CD8-positive, alpha-beta memory T cell (primary cell): Measurements from ENCODE around the gene SLC35F5. TPM values are rescaled to one million over a fixed set of nuclear protein-coding genes. Genes with fewer than 3 reads are reported as not detected.
A peak's percentile ranks its signal among the peaks of the same experiment; 100 is the strongest.
"Not testable (repeated sequence)": the region's sequence is repeated elsewhere in the genome, so short reads cannot be mapped to it uniquely, and the experiment has no call there.

Source experiments
- CTCF ChIA-PET: fragments of 350-600 bp; sonication (Branson Sonifier 250); formaldehyde crosslinking; loops from one replicate; lab custom pipeline; 2021; ENCODE audit warnings: antibody characterized with exemption; lab: Charles Lee
- POLR2A ChIA-PET: fragments of 350-600 bp; sonication (Branson Sonifier 250); formaldehyde crosslinking; loops from one replicate; lab custom pipeline; 2021; ENCODE audit warnings: antibody characterized with exemption; lab: Charles Lee
- DNase-seq, 5 donors: peaks; one replicate each; pipeline versions ENCODE4 v3.0.0 to v3.0.0-alpha.2; 2020 to 2022; ENCODE audit warnings: mixed read lengths in 1 of 5
- H3K27ac ChIP-seq: one replicate; pipeline ENCODE4 v1.7.0; 2013; ENCODE audit warnings: low read depth, mild to moderate bottlenecking, low read length, moderate library complexity
- H3K27me3 ChIP-seq: 2 replicates; pipeline ENCODE4 v1.7.0; 2013; ENCODE audit warnings: low read length, mild to moderate bottlenecking; ENCODE audit not compliant: insufficient read depth, poor library complexity, severe bottlenecking
- H3K36me3 ChIP-seq: 2 replicates; pipeline ENCODE4 v1.7.0; 2013; ENCODE audit warnings: mild to moderate bottlenecking, low read length, moderate library complexity; ENCODE audit not compliant: insufficient read depth
- H3K4me1 ChIP-seq: 2 replicates; pipeline ENCODE4 v1.7.0; 2013; ENCODE audit warnings: mild to moderate bottlenecking, low read length, moderate library complexity; ENCODE audit not compliant: insufficient read depth
- H3K4me3 ChIP-seq: 2 replicates; pipeline ENCODE4 v1.7.0; 2013; ENCODE audit warnings: mild to moderate bottlenecking, low read length
- H3K9me3 ChIP-seq: 2 replicates; pipeline ENCODE4 v1.7.0; 2013; ENCODE audit warnings: mild to moderate bottlenecking, low read length
- H3K27ac Mint-ChIP-seq, 8 donors: one replicate each; pipeline ENCODE4 v1.8.0; 2020 to 2021; ENCODE audit warnings: mixed read lengths in 8 of 8, mild to moderate bottlenecking in 6 of 8, inconsistent platforms in 3 of 8, moderate library complexity in 3 of 8
- H3K27me3 Mint-ChIP-seq, 2 donors: one replicate each; pipeline ENCODE4 v1.8.0; 2020 to 2021; ENCODE audit warnings: mixed read lengths in 2 of 2, mild to moderate bottlenecking in 1 of 2, moderate library complexity in 1 of 2
- H3K36me3 Mint-ChIP-seq, 3 donors: one replicate each; pipeline ENCODE4 v1.8.0; 2020 to 2021; ENCODE audit warnings: mixed read lengths in 3 of 3, inconsistent platforms in 1 of 3, mild to moderate bottlenecking in 1 of 3
- H3K4me1 Mint-ChIP-seq, 3 donors: one replicate each; pipeline ENCODE4 v1.8.0; 2020 to 2021; ENCODE audit warnings: mixed read lengths in 3 of 3, inconsistent platforms in 1 of 3, mild to moderate bottlenecking in 1 of 3
- H3K4me3 Mint-ChIP-seq, 7 donors: one replicate each; pipeline ENCODE4 v1.8.0; 2020 to 2021; ENCODE audit warnings: mixed read lengths in 7 of 7, mild to moderate bottlenecking in 6 of 7, moderate library complexity in 4 of 7, inconsistent platforms in 2 of 7
- H3K9me3 Mint-ChIP-seq, 5 donors: one replicate each; pipeline ENCODE4 v1.8.0; 2020 to 2022; ENCODE audit warnings: mixed read lengths in 5 of 5, mild to moderate bottlenecking in 3 of 5, moderate library complexity in 2 of 5, inconsistent platforms in 1 of 5
- polyA plus RNA-seq: library from polyadenylated mRNA; unstranded; fragments of 300-500 nt; fragmentation: Illumina TruSeq; gene quantifications from one replicate; pipeline ENCODE4 v1.2.3, GENCODE V29; 2021
- total RNA-seq, 2 experiments: library from RNA; stranded (reverse); gene quantifications; one replicate each; pipeline ENCODE4 v1.2.3, GENCODE V29; 2021

The SLC35F5 gene
- total and polyA plus RNA-seq, 3 experiments from 2014 or later = 5.3 to 30.8 (median 28.8) TPM

- no peaks in the 10 kb centered on the region for H3K36me3 ChIP-seq
- POLR2A ChIA-PET = interaction anchor here (0.7 kb wide), 1 partner anchor 24 kb away, joined by 4 read pairs; no protein-coding TSS in a partner anchor
- no peaks in the 10 kb centered on the region for H3K4me1 ChIP-seq
- H3K27me3 ChIP-seq = peaks cover 4% of the 10 kb centered on the region
- Mint-ChIP-seq H3K9me3 (peaks cover 0 to 1% (median 0%) of the 10 kb centered on the region in 5 donors), H3K36me3 (no peaks in the 10 kb centered on the region), H3K27me3 (peaks cover 2 to 15% of the 10 kb centered on the region in 2 donors), H3K4me1 (peaks cover 2 to 8% (median 7%) of the 10 kb centered on the region in 3 donors), H3K4me3 (no peak overlapping the region), H3K27ac (peak overlapping the region in 2 of 8 donors; percentile 5 to 80)
- H3K4me3 ChIP-seq = no peak overlapping the region
- H3K27ac ChIP-seq = no peak overlapping the region
- DNase-seq = no peak
- no peaks in the 10 kb centered on the region for H3K9me3 ChIP-seq
- CTCF ChIA-PET = no interaction called here
Observed at GRCh38 chr2:113780472-113780871, 24.0 kb upstream of the SLC35F5 start.

DNA sequence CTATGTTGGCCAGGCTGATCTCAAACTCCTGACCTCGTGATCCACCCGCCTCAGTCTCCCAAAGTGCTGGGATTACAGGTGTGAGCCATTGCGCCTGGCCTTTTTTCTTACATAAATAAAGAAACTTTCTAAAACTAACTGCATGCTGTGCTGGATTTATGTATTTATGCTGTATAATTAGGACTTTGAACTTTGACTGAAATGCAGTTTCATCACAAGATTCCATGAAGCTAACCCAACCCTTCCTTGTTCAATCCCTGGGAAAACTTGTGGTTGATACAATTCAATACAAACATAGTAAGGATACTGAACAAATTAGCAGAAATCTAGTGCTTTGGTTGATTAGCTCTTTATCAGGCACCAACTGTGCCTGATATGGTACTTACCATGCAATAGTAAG lies 20.9 kb upstream of the SLC35F5 start:
- Mint-ChIP-seq H3K27ac (no peak overlapping the region), H3K36me3 (no peaks in the 10 kb centered on the region), H3K27me3 (peaks cover 2 to 15% of the 10 kb centered on the region in 2 donors), H3K9me3 (peaks cover 0 to 1% (median 0%) of the 10 kb centered on the region in 5 donors), H3K4me3 (no peak overlapping the region), H3K4me1 (peaks cover 2 to 8% (median 7%) of the 10 kb centered on the region in 3 donors)
- Histone ChIP-seq H3K4me1 (no peaks in the 10 kb centered on the region), H3K36me3 (no peaks in the 10 kb centered on the region), H3K27me3 (peaks cover 4% of the 10 kb centered on the region), H3K27ac (no peak overlapping the region), H3K4me3 (no peak overlapping the region), H3K9me3 (no peaks in the 10 kb centered on the region)
- ChIA-PET POLR2A (no interaction called here), CTCF (no interaction called here)
- DNase-seq = no peak

DNA sequence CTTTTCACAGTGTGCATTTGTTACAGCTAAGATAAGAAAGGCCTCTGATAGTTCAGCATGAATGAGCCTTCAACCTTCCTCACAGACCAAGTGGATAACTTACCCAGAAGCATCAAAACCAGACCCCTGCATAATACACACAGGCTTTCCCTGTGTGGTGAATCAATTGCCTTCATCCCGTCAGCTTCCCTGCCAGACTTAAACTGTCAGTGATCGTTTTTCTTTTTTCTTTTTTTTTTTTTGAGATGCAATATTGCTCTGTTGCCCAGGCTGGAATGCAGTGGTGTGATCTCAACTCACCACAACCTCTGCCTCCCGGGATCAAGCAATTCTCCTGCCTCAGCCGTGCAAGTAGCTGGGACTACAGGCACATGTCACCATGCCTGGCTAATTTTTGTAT lies 20.5 kb upstream of the SLC35F5 start:
- CTCF ChIA-PET = no interaction called here

GRCh38 chr2:113774616-113775015 lies 18.2 kb upstream of the SLC35F5 start:
- POLR2A ChIA-PET = not testable (repeated sequence)

More for the DNA sequence above, 20.5 kb upstream of the SLC35F5 start:
- Mint-ChIP-seq H3K4me3 (no peak overlapping the region), H3K27ac (no peak overlapping the region), H3K27me3 (peaks cover 2 to 15% of the 10 kb centered on the region in 2 donors), H3K36me3 (no peaks in the 10 kb centered on the region), H3K4me1 (peaks cover 2 to 8% (median 7%) of the 10 kb centered on the region in 3 donors), H3K9me3 (peaks cover 0 to 1% (median 0%) of the 10 kb centered on the region in 5 donors)
- POLR2A ChIA-PET = no interaction called here
- no peak overlapping the region for H3K4me3 ChIP-seq
- H3K27ac ChIP-seq = no peak overlapping the region
- H3K9me3 ChIP-seq = no peaks in the 10 kb centered on the region
- peaks cover 4% of the 10 kb centered on the region for H3K27me3 ChIP-seq
- H3K36me3 ChIP-seq = no peaks in the 10 kb centered on the region
- H3K4me1 ChIP-seq = no peaks in the 10 kb centered on the region
- no peak for DNase-seq

DNA sequence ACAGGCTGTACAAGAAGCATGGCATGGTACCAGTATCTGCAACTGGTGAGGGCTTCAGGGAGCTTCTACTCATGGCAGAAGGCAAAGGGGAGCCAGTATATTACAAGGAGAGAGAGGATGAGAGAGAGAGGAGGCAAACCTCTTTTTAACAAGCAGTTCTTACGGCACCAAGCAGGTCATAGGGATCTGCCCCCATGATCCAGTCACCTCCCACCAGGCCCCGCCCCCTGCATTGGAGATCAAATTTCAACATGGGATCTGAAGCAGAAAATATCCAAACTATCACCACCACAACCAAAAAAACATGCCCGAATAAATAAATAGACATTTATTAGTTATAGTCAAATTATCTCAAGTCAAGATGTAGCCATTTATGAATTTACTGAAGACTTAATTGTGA lies 14.5 kb upstream of the SLC35F5 start:
- POLR2A ChIA-PET = no interaction called here
- Histone ChIP-seq H3K9me3 (no peaks in the 10 kb centered on the region), H3K27ac (no peak overlapping the region), H3K4me1 (no peaks in the 10 kb centered on the region), H3K36me3 (no peaks in the 10 kb centered on the region), H3K27me3 (no peaks in the 10 kb centered on the region), H3K4me3 (no peak overlapping the region)
- no peak for DNase-seq
- Mint-ChIP-seq H3K27ac (peak overlapping the region in 2 of 8 donors; percentile 31 to 52), H3K4me3 (no peak overlapping the region), H3K4me1 (no peaks in the 10 kb centered on the region), H3K9me3 (no peaks in the 10 kb centered on the region), H3K36me3 (no peaks in the 10 kb centered on the region), H3K27me3 (no peaks in the 10 kb centered on the region)
- CTCF ChIA-PET = interaction anchor here (1.4 kb wide), 1 partner anchor 119 kb away, joined by 4 read pairs; the partner anchor contains the start of gene ACTR3

More at GRCh38 chr2:113774616-113775015, 18.2 kb upstream of the SLC35F5 start:
- H3K4me3 ChIP-seq, H3K4me3 Mint-ChIP-seq, H3K9me3 ChIP-seq, CTCF ChIA-PET, H3K36me3 Mint-ChIP-seq, H3K27ac ChIP-seq, H3K27me3 ChIP-seq, H3K4me1 Mint-ChIP-seq, H3K9me3 Mint-ChIP-seq, H3K4me1 ChIP-seq, H3K36me3 ChIP-seq, DNase-seq, H3K27ac Mint-ChIP-seq: not testable (repeated sequence)
- H3K27me3 Mint-ChIP-seq = peaks cover 2 to 15% of the 10 kb centered on the region in 2 donors

DNA sequence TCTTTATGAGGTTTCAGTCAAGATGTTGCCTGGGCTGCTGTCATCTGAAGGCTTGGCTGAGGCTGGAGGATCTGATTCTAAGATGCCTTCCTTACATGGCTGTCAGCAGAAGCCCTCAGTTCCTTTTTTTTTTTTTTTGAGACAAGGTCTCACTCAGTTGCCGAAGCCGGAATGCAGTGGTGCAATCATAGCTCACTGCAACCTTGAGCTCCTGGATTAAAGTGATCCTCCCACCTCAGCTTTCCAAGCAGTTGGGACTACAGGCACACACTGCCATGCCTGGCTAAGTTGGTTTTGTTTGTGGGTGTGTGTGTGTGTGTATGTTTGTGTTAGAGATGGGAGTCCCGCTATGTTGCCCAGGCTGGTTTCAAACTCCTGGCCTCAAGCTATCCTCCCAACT lies 13.1 kb upstream of the SLC35F5 start:
- no peaks in the 10 kb centered on the region for H3K36me3 ChIP-seq
- Mint-ChIP-seq H3K4me1 (no peaks in the 10 kb centered on the region), H3K4me3 (no peak overlapping the region), H3K36me3 (no peaks in the 10 kb centered on the region), H3K9me3 (no peaks in the 10 kb centered on the region), H3K27ac (no peak overlapping the region), H3K27me3 (no peaks in the 10 kb centered on the region)
- no peaks in the 10 kb centered on the region for H3K27me3 ChIP-seq
- no peak overlapping the region for H3K27ac ChIP-seq
- H3K4me1 ChIP-seq = no peaks in the 10 kb centered on the region
- ChIA-PET POLR2A (no interaction called here), CTCF (interaction anchor here (1.4 kb wide), 1 partner anchor 120 kb away, joined by 4 read pairs; the partner anchor contains the start of gene ACTR3)
- H3K4me3 ChIP-seq = no peak overlapping the region
- no peak for DNase-seq
- H3K9me3 ChIP-seq = no peaks in the 10 kb centered on the region

DNA sequence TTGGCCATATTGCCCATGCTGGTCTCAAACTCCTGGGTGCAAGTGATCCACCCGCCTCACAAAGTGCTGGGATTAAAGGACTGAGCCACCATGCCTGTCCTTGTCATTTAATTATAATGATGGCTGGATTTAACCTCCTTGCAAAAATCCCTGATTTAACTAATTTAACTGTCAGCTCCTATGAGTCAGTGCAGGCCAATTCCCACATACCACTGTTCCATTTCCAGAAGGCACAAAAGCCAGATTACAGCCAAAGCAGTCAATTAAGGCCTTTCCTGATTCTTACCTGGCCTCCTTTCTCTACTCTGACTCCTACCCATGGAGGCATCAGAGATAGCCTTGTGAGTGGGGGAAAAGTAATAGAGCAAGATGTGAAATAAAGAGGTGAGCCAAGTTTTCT lies 12.3 kb upstream of the SLC35F5 start:
- H3K36me3 Mint-ChIP-seq = peaks cover 0 to 4% (median 0%) of the 10 kb centered on the region in 3 donors
- no peak for DNase-seq
- no peaks in the 10 kb centered on the region for H3K27me3 ChIP-seq
- H3K4me3 ChIP-seq = no peak overlapping the region
- no peaks in the 10 kb centered on the region for H3K27me3 Mint-ChIP-seq
- no peaks in the 10 kb centered on the region for H3K4me1 ChIP-seq
- H3K27ac Mint-ChIP-seq = no peak overlapping the region
- CTCF ChIA-PET = no interaction called here
- H3K4me3 Mint-ChIP-seq = no peak overlapping the region
- H3K4me1 Mint-ChIP-seq = no peaks in the 10 kb centered on the region
- no peaks in the 10 kb centered on the region for H3K36me3 ChIP-seq
- H3K27ac ChIP-seq = no peak overlapping the region
- H3K9me3 Mint-ChIP-seq = no peaks in the 10 kb centered on the region
- POLR2A ChIA-PET = no interaction called here
- H3K9me3 ChIP-seq = no peaks in the 10 kb centered on the region

GRCh38 chr2:113767811-113768460 lies 11.5 kb upstream of the SLC35F5 start:
- Mint-ChIP-seq H3K27me3 (no peaks in the 10 kb centered on the region), H3K4me3 (no peak overlapping the region)

More at GRCh38 chr2:113767811-113768460, 11.5 kb upstream of the SLC35F5 start:
- Histone ChIP-seq H3K27me3 (no peaks in the 10 kb centered on the region), H3K4me3 (no peak overlapping the region), H3K27ac (no peak overlapping the region), H3K9me3 (no peaks in the 10 kb centered on the region), H3K4me1 (no peaks in the 10 kb centered on the region), H3K36me3 (no peaks in the 10 kb centered on the region)
- Mint-ChIP-seq H3K9me3 (no peaks in the 10 kb centered on the region), H3K4me1 (no peaks in the 10 kb centered on the region), H3K27ac (no peak overlapping the region), H3K36me3 (peaks cover 0 to 4% (median 0%) of the 10 kb centered on the region in 3 donors)
- CTCF ChIA-PET = no interaction called here
- DNase-seq = no peak
- POLR2A ChIA-PET = no interaction called here
